HEK293 (cell line): ENCODE results near the gene TOR1AIP2.
A peak's percentile ranks its signal among the peaks of the same experiment; 100 is the strongest.

ENCODE experiments used
- CTCF ChIA-PET: fragments of 350-600 bp; formaldehyde crosslinking; extraction: SDS; loops from one replicate; lab custom pipeline; 2021; ENCODE audit warnings: antibody characterized with exemption; lab: Yijun Ruan, JAX
- POLR2A ChIA-PET: fragments of 300-600 bp; formaldehyde crosslinking; extraction: SDS; loops from one replicate; lab custom pipeline; 2020; ENCODE audit warnings: antibody characterized with exemption, inconsistent platforms; lab: Yijun Ruan, JAX
- H3K27ac ChIP-seq: fragments of 200-500 bp; sonication (Bioruptor generic); 2 replicates; pipeline ENCODE4 v1.5.1; 2014; ENCODE audit warnings: low read depth, low read length, control low read depth, inconsistent platforms; ENCODE audit errors: extremely low read depth
- H3K36me3 ChIP-seq, 2 experiments: fragments of 200-500 bp in 1 of 2; sonication (Bioruptor generic) in 1 of 2; 1 replicate in 1 of 2; 2 replicates in 1 of 2; pipeline ENCODE4 v1.5.1; 2014 to 2017; ENCODE audit warnings: inconsistent platforms in 2 of 2, low read length in 2 of 2; ENCODE audit not compliant: control insufficient read depth in 2 of 2, insufficient read depth in 1 of 2
- H3K4me1 ChIP-seq: fragments of 200-500 bp; sonication (Bioruptor generic); 2 replicates; pipeline ENCODE4 v1.5.1; 2014; ENCODE audit warnings: mild to moderate bottlenecking, low read length, inconsistent platforms; ENCODE audit not compliant: control insufficient read depth, insufficient read depth
- H3K4me3 ChIP-seq: 2 replicates; pipeline ENCODE4 v1.5.1; 2011; ENCODE audit warnings: low read depth, mild to moderate bottlenecking, control low read depth, low read length, moderate library complexity
- H3K9me3 ChIP-seq: fragments of 200-500 bp; sonication (Bioruptor generic); 2 replicates; pipeline ENCODE4 v1.5.1; 2014; ENCODE audit warnings: low read depth, low read length, inconsistent platforms; ENCODE audit not compliant: control insufficient read depth, insufficient read depth
- BCL11A ChIP-seq: fragments of 450-650 bp; formaldehyde crosslinking; IDR thresholded peaks from 2 replicates; pipeline ENCODE4 v1.5.1; 2016; ENCODE audit warnings: low read depth, missing biosample characterization, missing genetic modification characterization
- EGR2 ChIP-seq: fragments of 450-650 bp; formaldehyde crosslinking; IDR thresholded peaks from 2 replicates; pipeline ENCODE4 v1.5.1; 2016; ENCODE audit warnings: low read depth, missing biosample characterization, missing genetic modification characterization
- GFI1B ChIP-seq: fragments of 450-650 bp; formaldehyde crosslinking; IDR thresholded peaks from 2 replicates; pipeline ENCODE4 v1.5.1; 2016; ENCODE audit warnings: missing biosample characterization, missing genetic modification characterization
- KLF7 ChIP-seq: fragments of 450-650 bp; formaldehyde crosslinking; IDR thresholded peaks from 2 replicates; pipeline ENCODE4 v1.5.1; 2016; ENCODE audit warnings: missing biosample characterization, missing genetic modification characterization, borderline replicate concordance
- PBX3 ChIP-seq: sonication (generic); formaldehyde crosslinking; IDR thresholded peaks from 2 replicates; pipeline ENCODE4 v1.8.1; 2022; ENCODE audit warnings: mild to moderate bottlenecking, moderate library complexity, missing genetic modification reagents
- PRDM1 ChIP-seq: fragments of 450-650 bp; formaldehyde crosslinking; IDR thresholded peaks from 2 replicates; pipeline ENCODE4; 2016; ENCODE audit warnings: missing biosample characterization, missing genetic modification characterization
- TRIM28 ChIP-seq: IDR thresholded peaks from 2 replicates; pipeline ENCODE4 v1.6.1; 2011; ENCODE audit warnings: low read length, control low read depth, borderline replicate concordance
- ZEB2 ChIP-seq: fragments of 450-650 bp; formaldehyde crosslinking; IDR thresholded peaks from 2 replicates; pipeline ENCODE4 v1.5.1; 2016; ENCODE audit warnings: missing biosample characterization, missing genetic modification characterization
- ZNF10 ChIP-seq: fragments of 450-650 bp; formaldehyde crosslinking; IDR thresholded peaks from 2 replicates; pipeline ENCODE4 v1.5.1; 2017; ENCODE audit warnings: missing biosample characterization, missing genetic modification characterization
- ZNF121 ChIP-seq: fragments of 450-650 bp; formaldehyde crosslinking; IDR thresholded peaks from 2 replicates; pipeline ENCODE4 v1.5.1; 2016; ENCODE audit warnings: missing biosample characterization, missing genetic modification characterization
- ZNF202 ChIP-seq: fragments of 450-650 bp; formaldehyde crosslinking; IDR thresholded peaks from 2 replicates; pipeline ENCODE4 v1.5.1; 2016; ENCODE audit warnings: missing biosample characterization, missing genetic modification characterization, borderline replicate concordance
- ZNF23 ChIP-seq: fragments of 450-650 bp; formaldehyde crosslinking; IDR thresholded peaks from 2 replicates; pipeline ENCODE4 v1.5.1; 2016; ENCODE audit warnings: missing biosample characterization, missing genetic modification characterization, borderline replicate concordance
- ZNF335 ChIP-seq: fragments of 450-650 bp; formaldehyde crosslinking; conservative IDR thresholded peaks from 2 replicates; pipeline ENCODE4 v1.5.1; 2016; ENCODE audit warnings: missing biosample characterization, missing genetic modification characterization
- ZNF366 ChIP-seq: fragments of 450-650 bp; formaldehyde crosslinking; conservative IDR thresholded peaks from 2 replicates; pipeline ENCODE4 v1.5.1; 2016; ENCODE audit warnings: missing biosample characterization, missing genetic modification characterization
- ZNF398 ChIP-seq: fragments of 450-650 bp; formaldehyde crosslinking; IDR thresholded peaks from 2 replicates; pipeline ENCODE4 v1.5.1; 2017; ENCODE audit warnings: missing biosample characterization, missing genetic modification characterization
- ZNF510 ChIP-seq: fragments of 450-650 bp; formaldehyde crosslinking; IDR thresholded peaks from 2 replicates; pipeline ENCODE4 v1.5.1; 2018; ENCODE audit warnings: mild to moderate bottlenecking, missing genetic modification characterization, missing biosample characterization; ENCODE audit not compliant: insufficient replicate concordance
- ZNF521 ChIP-seq: fragments of 450-650 bp; formaldehyde crosslinking; IDR thresholded peaks from 2 replicates; pipeline ENCODE4 v1.5.1; 2017; ENCODE audit warnings: missing biosample characterization, mild to moderate bottlenecking, missing genetic modification characterization
- ZNF660 ChIP-seq: fragments of 450-650 bp; IDR thresholded peaks from 2 replicates; pipeline ENCODE4 v1.5.1; 2018; ENCODE audit warnings: missing biosample characterization, mild to moderate bottlenecking, missing genetic modification characterization
- ZNF692 ChIP-seq: fragments of 450-650 bp; formaldehyde crosslinking; IDR thresholded peaks from 2 replicates; pipeline ENCODE4 v1.5.1; 2016; ENCODE audit warnings: missing biosample characterization, missing genetic modification characterization
- ZNF830 ChIP-seq: fragments of 450-650 bp; IDR thresholded peaks from 2 replicates; pipeline ENCODE4 v1.5.0; 2018; ENCODE audit warnings: missing biosample characterization, missing genetic modification characterization, low read depth, mild to moderate bottlenecking, moderate library complexity
- ZSCAN16 ChIP-seq: fragments of 450-650 bp; formaldehyde crosslinking; IDR thresholded peaks from 2 replicates; pipeline ENCODE4 v1.5.1; 2016; ENCODE audit warnings: missing biosample characterization, missing genetic modification characterization
- ZXDB ChIP-seq: fragments of 450-650 bp; formaldehyde crosslinking; IDR thresholded peaks from 2 replicates; pipeline ENCODE4 v1.5.1; 2016; ENCODE audit warnings: missing biosample characterization, missing genetic modification characterization
- TF ChIP-seq, protein P1 (sequence below): fragments of 450-650 bp; formaldehyde crosslinking; IDR thresholded peaks from 2 replicates; pipeline ENCODE4 v1.5.1; 2017; ENCODE audit warnings: missing biosample characterization, missing genetic modification characterization
- TF ChIP-seq, protein P2 (sequence below): fragments of 450-650 bp; formaldehyde crosslinking; IDR thresholded peaks from 2 replicates; pipeline ENCODE4 v1.5.1; 2016; ENCODE audit warnings: missing biosample characterization, missing genetic modification characterization
- TF ChIP-seq, protein P3 (sequence below): fragments of 450-650 bp; formaldehyde crosslinking; IDR thresholded peaks from 2 replicates; pipeline ENCODE4 v1.5.1; 2017; ENCODE audit warnings: missing biosample characterization, missing genetic modification characterization
- TF ChIP-seq, protein P4 (sequence below): fragments of 450-650 bp; formaldehyde crosslinking; IDR thresholded peaks from 2 replicates; pipeline ENCODE4 v1.5.1; 2016; ENCODE audit warnings: missing biosample characterization, missing genetic modification characterization

Gene TOR1AIP2

DNA sequence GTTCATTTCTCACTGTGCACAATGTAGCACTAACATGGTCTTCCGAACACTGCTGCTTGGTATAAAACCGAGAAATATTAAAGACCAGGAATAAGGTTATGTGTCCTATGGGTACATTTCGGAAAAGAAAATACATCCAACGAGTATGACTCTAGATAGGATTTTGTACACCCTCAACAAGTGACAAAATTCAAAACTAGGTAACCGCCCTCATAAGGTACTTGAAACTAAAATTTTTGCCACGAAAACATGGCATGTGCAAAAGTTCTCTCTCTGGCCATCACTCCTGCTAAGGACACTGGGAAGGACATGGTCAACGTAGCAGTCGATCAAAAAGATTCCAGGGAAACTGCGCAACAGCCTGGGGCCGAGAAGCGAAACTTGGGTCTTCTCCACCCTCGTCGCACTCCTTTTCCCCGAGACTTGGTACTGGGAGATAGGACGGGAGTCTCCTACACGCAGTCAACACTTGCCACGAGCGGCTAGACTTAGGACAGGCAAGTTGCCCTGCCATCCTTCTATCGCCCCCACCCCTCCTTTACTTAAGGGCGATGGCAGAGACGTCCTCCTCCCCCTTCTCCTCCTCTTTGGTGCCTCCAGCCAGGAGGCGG is 4.1 kb upstream of the TOR1AIP2 start (continued):
- TF ChIP-seq, protein P1, sequence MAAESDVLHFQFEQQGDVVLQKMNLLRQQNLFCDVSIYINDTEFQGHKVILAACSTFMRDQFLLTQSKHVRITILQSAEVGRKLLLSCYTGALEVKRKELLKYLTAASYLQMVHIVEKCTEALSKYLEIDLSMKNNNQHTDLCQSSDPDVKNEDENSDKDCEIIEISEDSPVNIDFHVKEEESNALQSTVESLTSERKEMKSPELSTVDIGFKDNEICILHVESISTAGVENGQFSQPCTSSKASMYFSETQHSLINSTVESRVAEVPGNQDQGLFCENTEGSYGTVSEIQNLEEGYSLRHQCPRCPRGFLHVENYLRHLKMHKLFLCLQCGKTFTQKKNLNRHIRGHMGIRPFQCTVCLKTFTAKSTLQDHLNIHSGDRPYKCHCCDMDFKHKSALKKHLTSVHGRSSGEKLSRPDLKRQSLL: 0 out of 2 replicates have a peak, but pooled peaks have one; percentile 47
- TF ChIP-seq ZSCAN16 (tag by site-specific recombination): no peak
- no peak for TF ChIP-seq ZNF510 (tag by site-specific recombination)
- TF ChIP-seq EGR2: peak; percentile 64; the same call in 1 of the 2 replicates
- TF ChIP-seq, protein P2, sequence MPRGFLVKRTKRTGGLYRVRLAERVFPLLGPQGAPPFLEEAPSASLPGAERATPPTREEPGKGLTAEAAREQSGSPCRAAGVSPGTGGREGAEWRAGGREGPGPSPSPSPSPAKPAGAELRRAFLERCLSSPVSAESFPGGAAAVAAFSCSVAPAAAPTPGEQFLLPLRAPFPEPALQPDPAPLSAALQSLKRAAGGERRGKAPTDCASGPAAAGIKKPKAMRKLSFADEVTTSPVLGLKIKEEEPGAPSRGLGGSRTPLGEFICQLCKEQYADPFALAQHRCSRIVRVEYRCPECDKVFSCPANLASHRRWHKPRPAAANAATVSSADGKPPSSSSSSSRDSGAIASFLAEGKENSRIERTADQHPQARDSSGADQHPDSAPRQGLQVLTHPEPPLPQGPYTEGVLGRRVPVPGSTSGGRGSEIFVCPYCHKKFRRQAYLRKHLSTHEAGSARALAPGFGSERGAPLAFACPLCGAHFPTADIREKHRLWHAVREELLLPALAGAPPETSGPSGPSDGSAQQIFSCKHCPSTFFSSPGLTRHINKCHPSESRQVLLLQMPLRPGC (tag by site-specific recombination): peak; percentile 34; the same call in 1 of the 2 replicates
- no peak for TF ChIP-seq ZNF23 (tag by site-specific recombination)
- peak; percentile 71 for TF ChIP-seq ZNF366 (tag by site-specific recombination)
- TF ChIP-seq ZNF398 (tag by site-specific recombination): peak; percentile 84
- TF ChIP-seq ZNF202 (tag by site-specific recombination): no peak
- no peak for TF ChIP-seq ZNF830

DNA sequence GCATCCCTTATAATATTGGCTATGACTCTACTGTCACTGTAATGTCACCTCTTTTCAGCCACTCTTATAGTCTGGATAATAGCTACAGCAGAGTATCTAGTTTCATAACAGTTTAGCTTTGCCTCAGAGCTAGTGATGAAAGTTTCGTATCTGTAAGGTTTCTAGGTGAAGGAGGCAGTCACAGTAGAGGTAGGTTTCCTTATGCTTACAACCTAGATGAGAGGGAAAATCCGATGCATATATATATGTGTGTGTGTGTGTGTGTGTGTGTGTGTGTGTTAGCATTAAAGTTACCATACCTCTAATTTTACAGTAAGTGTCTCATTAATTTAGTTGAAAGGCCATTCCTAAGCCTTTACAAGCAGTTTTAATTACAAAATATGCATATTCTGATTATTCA is 2.2 kb upstream of the TOR1AIP2 start:
- Histone ChIP-seq H3K36me3 (peaks cover 1 to 16% of the 10 kb centered on the region in 2 experiments), H3K27ac (no peak overlapping the region), H3K9me3 (no peaks in the 10 kb centered on the region), H3K4me3 (no peak overlapping the region), H3K4me1 (no peaks in the 10 kb centered on the region)
- ChIA-PET POLR2A (no interaction called here), CTCF (interaction anchor here (0.6 to 0.9 kb wide), 4 partner anchors 15 to 299 kb away, joined by 3 to 6 read pairs (median 4); partner anchors contain the start of gene CEP350)
- TF ChIP-seq BCL11A (no peak), KLF7 (tag by site-specific recombination) (no peak), PBX3 (CRISPR knock-in tag) (no peak), ZEB2 (tag by site-specific recombination) (0 out of 2 replicates have a peak, but pooled peaks have one; percentile 19), ZNF335 (tag by site-specific recombination) (no peak), GFI1B (no peak), ZNF121 (tag by site-specific recombination) (no peak), ZNF10 (tag by site-specific recombination) (peak; percentile 71), ZNF692 (tag by site-specific recombination) (peak; percentile 35; the same call in 1 of the 2 replicates), ZNF660 (tag by site-specific recombination) (no peak), ZNF830 (no peak), PRDM1 (peak; percentile 46; the same call in 1 of the 2 replicates), TRIM28 (no peak), ZXDB (tag by site-specific recombination) (peak; percentile 13; the same call in 1 of the 2 replicates), ZNF521 (tag by site-specific recombination) (no peak)
- TF ChIP-seq, protein P3, sequence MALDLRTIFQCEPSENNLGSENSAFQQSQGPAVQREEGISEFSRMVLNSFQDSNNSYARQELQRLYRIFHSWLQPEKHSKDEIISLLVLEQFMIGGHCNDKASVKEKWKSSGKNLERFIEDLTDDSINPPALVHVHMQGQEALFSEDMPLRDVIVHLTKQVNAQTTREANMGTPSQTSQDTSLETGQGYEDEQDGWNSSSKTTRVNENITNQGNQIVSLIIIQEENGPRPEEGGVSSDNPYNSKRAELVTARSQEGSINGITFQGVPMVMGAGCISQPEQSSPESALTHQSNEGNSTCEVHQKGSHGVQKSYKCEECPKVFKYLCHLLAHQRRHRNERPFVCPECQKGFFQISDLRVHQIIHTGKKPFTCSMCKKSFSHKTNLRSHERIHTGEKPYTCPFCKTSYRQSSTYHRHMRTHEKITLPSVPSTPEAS (tag by site-specific recombination): peak; percentile 61
- TF ChIP-seq, protein P4, sequence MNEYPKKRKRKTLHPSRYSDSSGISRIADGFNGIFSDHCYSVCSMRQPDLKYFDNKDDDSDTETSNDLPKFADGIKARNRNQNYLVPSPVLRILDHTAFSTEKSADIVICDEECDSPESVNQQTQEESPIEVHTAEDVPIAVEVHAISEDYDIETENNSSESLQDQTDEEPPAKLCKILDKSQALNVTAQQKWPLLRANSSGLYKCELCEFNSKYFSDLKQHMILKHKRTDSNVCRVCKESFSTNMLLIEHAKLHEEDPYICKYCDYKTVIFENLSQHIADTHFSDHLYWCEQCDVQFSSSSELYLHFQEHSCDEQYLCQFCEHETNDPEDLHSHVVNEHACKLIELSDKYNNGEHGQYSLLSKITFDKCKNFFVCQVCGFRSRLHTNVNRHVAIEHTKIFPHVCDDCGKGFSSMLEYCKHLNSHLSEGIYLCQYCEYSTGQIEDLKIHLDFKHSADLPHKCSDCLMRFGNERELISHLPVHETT: 0 out of 2 replicates have a peak, but pooled peaks have one; percentile 32
